Upper lobe of right lung (tissue), 1 donor: ENCODE measurements around the gene ADAP1. TPM values are rescaled to one million over a fixed set of nuclear protein-coding genes. Genes with fewer than 3 reads are reported as not detected.

ENCODE experiments used
- ATAC-seq: fragments of 200-7000 bp; cut with Tn5 transposase; one replicate; pipeline ENCODE4 v1.9.1; 2020; ENCODE audit warnings: mild to moderate bottlenecking, moderate library complexity
- DNase-seq: peaks from one replicate; pipeline ENCODE4 v3.0.0-alpha.2; 2020
- H3K27ac ChIP-seq: fragments of 200-600 bp; one replicate; pipeline ENCODE4 v1.8.0; 2022
- H3K27me3 ChIP-seq: fragments of 200-600 bp; one replicate; pipeline ENCODE4 v1.8.0; 2022; ENCODE audit warnings: mild to moderate bottlenecking
- H3K36me3 ChIP-seq: fragments of 200-600 bp; one replicate; pipeline ENCODE4 v1.8.0; 2022
- H3K4me1 ChIP-seq: fragments of 200-600 bp; one replicate; pipeline ENCODE4 v1.8.0; 2022
- H3K4me3 ChIP-seq: fragments of 200-600 bp; one replicate; pipeline ENCODE4 v1.8.0; 2022; ENCODE audit warnings: mild to moderate bottlenecking
- H3K9me3 ChIP-seq: fragments of 200-600 bp; one replicate; pipeline ENCODE4 v1.8.0; 2022
- intact Hi-C: fragments of 100-400 bp; cut with DNase I; formaldehyde crosslinking; loops from one replicate; pipeline ENCODE4 v1.11.0; 2022
- total RNA-seq: library from RNA; stranded (reverse); fragmentation: NEBNext Ultra II Directional; extraction: Animal tissue kit (Norgen Biotek cat#: 25700); gene quantifications from one replicate; pipeline ENCODE4 v1.2.1, GENCODE V29; 2021
- TF ChIP-seq, protein P1 (sequence below): fragments of 200-600 bp; IDR thresholded peaks from one replicate; pipeline ENCODE4 v1.8.0; 2022; ENCODE audit warnings: antibody characterized with exemption
- donor health status: DM: no; HTN: yes; CAD: no; lungs with severe emphysema.

The ADAP1 gene
- total RNA-seq, 1 donor from 2014 or later, result 30.7 TPM

DNA sequence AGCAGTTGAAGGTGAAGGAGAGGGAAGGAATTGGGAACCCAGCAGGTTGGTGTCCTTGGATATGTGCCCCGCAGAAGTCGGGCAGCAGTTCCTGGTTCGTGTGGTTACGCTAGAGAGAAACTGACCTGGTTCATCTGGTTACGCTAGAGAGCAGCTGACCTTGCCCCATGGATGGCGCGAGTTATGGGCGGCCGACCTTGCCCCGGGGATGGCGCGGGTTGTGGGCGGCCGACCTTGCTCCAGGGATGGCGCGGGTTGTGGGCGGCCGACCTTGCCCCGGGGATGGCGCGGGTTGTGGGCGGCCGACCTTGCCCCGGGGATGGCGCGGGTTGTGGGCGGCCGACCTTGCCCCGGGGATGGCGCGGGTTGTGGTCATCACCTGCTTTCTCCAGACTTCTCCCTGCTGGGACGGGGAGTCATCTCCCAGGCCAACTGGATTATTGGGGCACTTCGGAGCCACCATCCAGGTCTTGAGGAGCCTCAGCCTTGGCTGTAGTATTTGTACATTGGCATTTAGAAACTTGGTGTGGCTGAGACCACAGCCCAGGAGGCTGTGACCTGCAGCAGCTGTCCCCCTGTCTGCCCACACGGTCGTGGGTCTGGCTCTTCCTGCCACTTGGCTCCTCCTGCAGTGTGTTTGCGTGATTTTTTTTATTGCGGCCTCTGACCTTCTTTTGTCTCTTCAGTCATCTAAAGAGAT is 72.0 kb downstream of the ADAP1 start:
- H3K27ac ChIP-seq, result no peak overlapping the region
- ATAC-seq (no peak), DNase-seq (no peak)
- H3K36me3 ChIP-seq, result peaks cover 13% of the 10 kb centered on the region
- TF ChIP-seq, protein P1, sequence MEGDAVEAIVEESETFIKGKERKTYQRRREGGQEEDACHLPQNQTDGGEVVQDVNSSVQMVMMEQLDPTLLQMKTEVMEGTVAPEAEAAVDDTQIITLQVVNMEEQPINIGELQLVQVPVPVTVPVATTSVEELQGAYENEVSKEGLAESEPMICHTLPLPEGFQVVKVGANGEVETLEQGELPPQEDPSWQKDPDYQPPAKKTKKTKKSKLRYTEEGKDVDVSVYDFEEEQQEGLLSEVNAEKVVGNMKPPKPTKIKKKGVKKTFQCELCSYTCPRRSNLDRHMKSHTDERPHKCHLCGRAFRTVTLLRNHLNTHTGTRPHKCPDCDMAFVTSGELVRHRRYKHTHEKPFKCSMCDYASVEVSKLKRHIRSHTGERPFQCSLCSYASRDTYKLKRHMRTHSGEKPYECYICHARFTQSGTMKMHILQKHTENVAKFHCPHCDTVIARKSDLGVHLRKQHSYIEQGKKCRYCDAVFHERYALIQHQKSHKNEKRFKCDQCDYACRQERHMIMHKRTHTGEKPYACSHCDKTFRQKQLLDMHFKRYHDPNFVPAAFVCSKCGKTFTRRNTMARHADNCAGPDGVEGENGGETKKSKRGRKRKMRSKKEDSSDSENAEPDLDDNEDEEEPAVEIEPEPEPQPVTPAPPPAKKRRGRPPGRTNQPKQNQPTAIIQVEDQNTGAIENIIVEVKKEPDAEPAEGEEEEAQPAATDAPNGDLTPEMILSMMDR, result no peak
- H3K27me3 ChIP-seq, result no peaks in the 10 kb centered on the region
- no peak overlapping the region for H3K4me3 ChIP-seq
- intact Hi-C loops, result no loop called here
- peaks cover 17% of the 10 kb centered on the region for H3K4me1 ChIP-seq
- no peaks in the 10 kb centered on the region for H3K9me3 ChIP-seq

DNA sequence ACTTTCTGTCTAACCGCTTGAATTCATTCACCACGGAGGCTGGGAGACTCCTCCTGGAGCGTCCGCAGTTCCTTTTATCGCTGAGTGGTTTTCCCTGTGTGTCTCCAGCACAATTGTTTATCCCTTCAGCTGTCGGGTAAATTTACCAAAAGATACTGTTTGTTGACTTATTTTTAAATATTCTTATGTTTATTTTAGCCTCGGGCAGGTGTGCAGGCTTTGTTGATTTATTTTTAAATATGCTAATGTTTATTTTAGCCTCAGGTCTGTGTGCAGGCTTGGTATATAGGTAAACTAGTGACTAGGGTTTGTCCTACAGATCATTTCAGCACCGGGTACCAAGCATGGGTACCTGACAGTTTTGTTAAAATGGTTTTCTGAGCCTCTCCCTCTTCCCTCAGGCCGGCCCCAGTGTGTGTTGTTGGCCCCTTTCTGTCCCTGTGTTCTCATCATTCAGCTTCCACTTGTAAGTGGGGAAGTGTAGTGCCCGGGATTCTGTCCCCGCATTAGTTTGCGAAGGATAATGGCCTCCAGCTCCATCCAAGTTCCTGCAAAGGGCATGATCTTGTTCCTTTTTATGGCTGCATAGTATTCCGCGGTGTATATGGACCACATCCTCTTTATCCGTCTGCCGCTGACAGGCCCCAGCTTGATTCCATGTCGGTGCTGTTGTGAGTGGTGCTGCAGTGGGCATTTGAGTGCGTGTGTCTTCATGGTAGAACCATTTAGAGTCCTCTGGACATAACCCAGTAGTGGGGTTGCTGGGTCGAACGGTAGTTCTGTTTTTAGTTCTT is 72.8 kb downstream of the ADAP1 start:
- Histone ChIP-seq H3K9me3 (no peaks in the 10 kb centered on the region), H3K4me1 (peaks cover 17% of the 10 kb centered on the region), H3K4me3 (no peak overlapping the region), H3K36me3 (peaks cover 4% of the 10 kb centered on the region), H3K27me3 (no peaks in the 10 kb centered on the region), H3K27ac (no peak overlapping the region)
- intact Hi-C loops, result no loop called here
- TF ChIP-seq, protein P1, result no peak
- DNase-seq (no peak), ATAC-seq (no peak)

DNA sequence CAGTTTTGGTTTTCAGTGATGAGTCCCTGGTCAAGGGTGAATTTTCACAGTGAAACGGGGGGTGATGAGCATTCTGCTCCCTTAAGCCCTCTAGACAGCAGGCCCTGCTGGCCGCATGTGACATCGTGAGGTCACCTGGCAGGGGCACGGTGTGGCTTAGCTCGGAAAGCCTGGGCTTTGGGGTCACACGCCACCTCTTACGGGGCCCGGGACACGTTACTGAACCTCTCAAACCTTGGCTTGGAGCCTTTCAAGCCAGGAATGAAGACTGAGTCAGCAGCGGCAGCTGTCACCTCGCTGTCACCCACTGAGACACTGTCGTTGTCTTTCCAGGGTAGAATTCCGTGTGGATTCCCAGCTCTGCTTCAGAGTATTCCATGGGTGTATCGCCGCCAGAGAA is 74.0 kb downstream of the ADAP1 start:
- no peak for DNase-seq
- Histone ChIP-seq H3K27me3 (no peaks in the 10 kb centered on the region), H3K4me1 (peaks cover 21% of the 10 kb centered on the region), H3K27ac (no peak overlapping the region), H3K9me3 (no peaks in the 10 kb centered on the region), H3K36me3 (no peaks in the 10 kb centered on the region), H3K4me3 (no peak overlapping the region)
- TF ChIP-seq, protein P1, result no peak
- intact Hi-C loops, result no loop called here
- no peak for ATAC-seq

DNA sequence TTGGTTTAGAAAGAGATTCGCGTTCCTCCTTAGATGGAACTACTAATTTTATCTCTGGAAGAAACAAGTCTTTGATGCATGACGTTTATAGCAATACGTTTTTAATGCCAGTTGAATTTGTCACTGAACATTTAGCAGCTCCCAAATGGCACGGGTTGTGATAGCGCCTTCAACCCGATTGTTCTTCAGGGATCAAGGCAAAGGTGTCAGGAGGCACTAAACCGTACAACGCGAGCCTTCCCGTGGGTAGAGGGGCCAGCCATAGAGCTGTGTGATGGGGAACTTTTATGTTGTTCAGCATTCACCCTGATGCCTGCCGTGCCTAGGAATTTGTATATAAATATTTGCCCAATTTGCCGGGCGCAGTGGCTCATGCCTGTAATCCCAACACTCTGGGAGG is 74.8 kb downstream of the ADAP1 start:
- no peaks in the 10 kb centered on the region for H3K36me3 ChIP-seq
- H3K27ac ChIP-seq, result no peak overlapping the region
- no peaks in the 10 kb centered on the region for H3K27me3 ChIP-seq
- TF ChIP-seq, protein P1, result no peak
- H3K4me3 ChIP-seq, result no peak overlapping the region
- ATAC-seq (no peak), DNase-seq (no peak)
- peaks cover 23% of the 10 kb centered on the region for H3K4me1 ChIP-seq
- H3K9me3 ChIP-seq, result no peaks in the 10 kb centered on the region
- intact Hi-C loops, result loop anchor here (5.0 kb wide), 1 partner anchor 92 kb away; no protein-coding TSS in a partner anchor

DNA sequence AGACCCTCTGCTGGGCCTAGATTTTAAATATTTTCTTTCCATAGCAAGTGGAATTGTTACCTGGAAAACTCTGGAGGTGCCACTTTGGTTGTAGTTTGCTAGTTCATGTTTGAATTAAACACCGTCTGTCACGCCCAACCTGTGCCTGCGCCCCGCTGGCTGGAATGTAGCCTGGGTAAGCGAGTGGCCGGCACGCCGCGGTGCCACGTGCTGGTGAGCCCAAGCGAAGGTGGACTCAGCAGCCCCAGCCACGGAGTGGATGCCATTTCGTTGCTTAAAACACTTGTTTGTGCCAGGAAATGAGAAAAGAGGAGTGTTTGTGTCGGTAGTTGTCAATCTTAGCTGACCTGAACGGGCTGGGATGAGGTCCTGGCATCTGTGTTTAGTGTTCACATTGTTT is 75.4 kb downstream of the ADAP1 start:
- DNase-seq, result no peak
- no peaks in the 10 kb centered on the region for H3K36me3 ChIP-seq
- intact Hi-C loops, result loop anchor here (5.0 kb wide), 1 partner anchor 92 kb away; no protein-coding TSS in a partner anchor
- no peaks in the 10 kb centered on the region for H3K9me3 ChIP-seq
- H3K4me1 ChIP-seq, result peaks cover 25% of the 10 kb centered on the region
- TF ChIP-seq, protein P1, result no peak
- no peaks in the 10 kb centered on the region for H3K27me3 ChIP-seq
- no peak overlapping the region for H3K4me3 ChIP-seq
- ATAC-seq, result no peak
- no peak overlapping the region for H3K27ac ChIP-seq
